ENCODE results near the gene NRXN3.

DNA sequence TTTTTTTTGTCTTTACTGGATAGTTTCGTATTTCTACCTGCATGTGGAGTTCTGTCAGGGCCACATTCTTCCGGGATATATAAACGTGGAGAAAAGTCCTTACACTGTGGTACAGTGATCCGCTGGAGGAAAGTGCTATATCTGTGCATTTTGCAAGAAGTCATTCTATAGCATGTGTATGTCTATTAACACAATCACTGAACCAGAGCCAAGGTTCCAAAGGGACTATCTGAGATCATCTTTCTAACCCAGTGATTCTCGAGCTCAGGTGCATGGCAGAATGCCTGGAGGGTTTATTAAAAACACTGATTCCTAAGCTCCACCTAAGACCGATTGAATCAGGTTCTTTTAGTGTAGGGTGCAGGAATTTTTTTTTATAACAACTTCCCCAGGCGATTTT lies 354.0 kb downstream of the NRXN3 start:
- TF ChIP-seq, protein P1, sequence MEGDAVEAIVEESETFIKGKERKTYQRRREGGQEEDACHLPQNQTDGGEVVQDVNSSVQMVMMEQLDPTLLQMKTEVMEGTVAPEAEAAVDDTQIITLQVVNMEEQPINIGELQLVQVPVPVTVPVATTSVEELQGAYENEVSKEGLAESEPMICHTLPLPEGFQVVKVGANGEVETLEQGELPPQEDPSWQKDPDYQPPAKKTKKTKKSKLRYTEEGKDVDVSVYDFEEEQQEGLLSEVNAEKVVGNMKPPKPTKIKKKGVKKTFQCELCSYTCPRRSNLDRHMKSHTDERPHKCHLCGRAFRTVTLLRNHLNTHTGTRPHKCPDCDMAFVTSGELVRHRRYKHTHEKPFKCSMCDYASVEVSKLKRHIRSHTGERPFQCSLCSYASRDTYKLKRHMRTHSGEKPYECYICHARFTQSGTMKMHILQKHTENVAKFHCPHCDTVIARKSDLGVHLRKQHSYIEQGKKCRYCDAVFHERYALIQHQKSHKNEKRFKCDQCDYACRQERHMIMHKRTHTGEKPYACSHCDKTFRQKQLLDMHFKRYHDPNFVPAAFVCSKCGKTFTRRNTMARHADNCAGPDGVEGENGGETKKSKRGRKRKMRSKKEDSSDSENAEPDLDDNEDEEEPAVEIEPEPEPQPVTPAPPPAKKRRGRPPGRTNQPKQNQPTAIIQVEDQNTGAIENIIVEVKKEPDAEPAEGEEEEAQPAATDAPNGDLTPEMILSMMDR (IDR thresholded peaks at IDR 0.05), result no peak
- TF ChIP-seq POLR2A (IDR thresholded peaks at IDR 0.05), result no peak

Measured in heart left ventricle (tissue), 13 donors.